Epithelial cell of esophagus (primary cell): Measurements from ENCODE around the gene OSBP.
A peak's percentile ranks its signal among the peaks of the same experiment; 100 is the strongest.

Source experiments
- DNase-seq: peaks from one replicate; pipeline ENCODE4 v3.0.0; 2010; ENCODE audit warnings: low read depth
- H3K4me3 ChIP-seq: 2 replicates; pipeline ENCODE4 v1.5.1; 2011; ENCODE audit warnings: mild to moderate bottlenecking, low read length, control low read depth
- TF ChIP-seq, protein P1 (sequence below): IDR thresholded peaks from 2 replicates; pipeline ENCODE4 v1.5.1; 2011; ENCODE audit warnings: low read depth, mild to moderate bottlenecking, low read length, control low read depth, inconsistent platforms; ENCODE audit not compliant: insufficient read depth; ENCODE audit errors: missing control alignments

The OSBP gene

DNA sequence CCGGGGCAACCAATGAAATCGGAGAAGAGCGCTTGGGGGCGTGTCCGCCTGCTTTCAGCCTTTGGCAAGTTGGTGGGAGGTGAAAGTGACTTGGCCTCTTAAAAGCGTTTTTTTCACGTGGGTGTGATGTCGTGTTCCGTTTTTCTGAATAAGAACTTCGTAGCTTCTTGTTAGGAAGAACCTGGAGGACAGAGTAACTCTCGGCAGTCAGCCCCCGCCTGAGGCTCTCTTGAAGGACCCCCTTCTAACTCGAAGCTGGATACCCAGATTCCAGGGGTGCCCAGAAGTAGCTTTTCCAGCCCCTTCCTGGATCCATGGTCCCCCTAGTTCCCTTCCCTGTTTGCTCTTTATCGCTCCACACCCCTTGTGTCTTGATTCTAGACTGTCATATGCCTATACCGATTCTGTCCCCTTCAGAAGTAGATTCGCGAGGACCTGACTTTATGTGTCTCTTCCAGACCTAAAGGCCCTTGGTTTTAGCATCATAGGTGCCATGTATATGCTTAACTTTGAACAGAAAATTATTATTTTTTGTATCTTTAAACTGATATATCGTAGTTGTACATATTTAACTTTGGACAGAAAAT, 915 bp upstream of the OSBP start:
- DNase-seq: no peak
- TF ChIP-seq, protein P1, sequence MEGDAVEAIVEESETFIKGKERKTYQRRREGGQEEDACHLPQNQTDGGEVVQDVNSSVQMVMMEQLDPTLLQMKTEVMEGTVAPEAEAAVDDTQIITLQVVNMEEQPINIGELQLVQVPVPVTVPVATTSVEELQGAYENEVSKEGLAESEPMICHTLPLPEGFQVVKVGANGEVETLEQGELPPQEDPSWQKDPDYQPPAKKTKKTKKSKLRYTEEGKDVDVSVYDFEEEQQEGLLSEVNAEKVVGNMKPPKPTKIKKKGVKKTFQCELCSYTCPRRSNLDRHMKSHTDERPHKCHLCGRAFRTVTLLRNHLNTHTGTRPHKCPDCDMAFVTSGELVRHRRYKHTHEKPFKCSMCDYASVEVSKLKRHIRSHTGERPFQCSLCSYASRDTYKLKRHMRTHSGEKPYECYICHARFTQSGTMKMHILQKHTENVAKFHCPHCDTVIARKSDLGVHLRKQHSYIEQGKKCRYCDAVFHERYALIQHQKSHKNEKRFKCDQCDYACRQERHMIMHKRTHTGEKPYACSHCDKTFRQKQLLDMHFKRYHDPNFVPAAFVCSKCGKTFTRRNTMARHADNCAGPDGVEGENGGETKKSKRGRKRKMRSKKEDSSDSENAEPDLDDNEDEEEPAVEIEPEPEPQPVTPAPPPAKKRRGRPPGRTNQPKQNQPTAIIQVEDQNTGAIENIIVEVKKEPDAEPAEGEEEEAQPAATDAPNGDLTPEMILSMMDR: no peak
- peak overlapping the region; percentile 58 for H3K4me3 ChIP-seq

DNA sequence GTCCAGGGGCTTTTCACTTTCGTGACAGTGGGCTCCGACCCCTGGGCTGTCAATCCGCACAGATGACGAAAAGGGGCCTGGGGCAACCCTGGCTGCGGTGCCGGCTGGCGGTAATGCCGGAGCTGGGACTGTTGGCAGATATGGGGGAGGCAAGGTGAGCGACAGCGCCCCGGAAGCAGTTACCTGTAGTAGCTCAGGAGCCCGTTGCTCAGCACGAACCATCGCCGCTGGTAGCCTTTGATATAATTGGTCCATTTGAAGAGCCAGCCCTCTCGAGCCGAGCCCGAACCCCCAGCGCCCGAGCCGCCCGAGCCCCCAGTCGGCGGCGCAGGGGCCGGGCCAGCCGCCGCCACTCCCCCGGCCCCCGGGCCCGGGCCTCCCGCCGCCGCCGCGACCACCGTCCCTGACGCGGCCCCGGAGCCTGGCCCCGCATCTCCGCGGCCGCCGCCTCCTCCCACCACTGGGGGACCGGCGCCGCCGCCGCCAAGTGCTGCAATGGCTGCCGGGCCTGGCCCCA, 396 bp downstream of the OSBP start:
- peak; percentile 77 for DNase-seq
- TF ChIP-seq, protein P1: no peak
- H3K4me3 ChIP-seq: peak overlapping the region; percentile 79

DNA sequence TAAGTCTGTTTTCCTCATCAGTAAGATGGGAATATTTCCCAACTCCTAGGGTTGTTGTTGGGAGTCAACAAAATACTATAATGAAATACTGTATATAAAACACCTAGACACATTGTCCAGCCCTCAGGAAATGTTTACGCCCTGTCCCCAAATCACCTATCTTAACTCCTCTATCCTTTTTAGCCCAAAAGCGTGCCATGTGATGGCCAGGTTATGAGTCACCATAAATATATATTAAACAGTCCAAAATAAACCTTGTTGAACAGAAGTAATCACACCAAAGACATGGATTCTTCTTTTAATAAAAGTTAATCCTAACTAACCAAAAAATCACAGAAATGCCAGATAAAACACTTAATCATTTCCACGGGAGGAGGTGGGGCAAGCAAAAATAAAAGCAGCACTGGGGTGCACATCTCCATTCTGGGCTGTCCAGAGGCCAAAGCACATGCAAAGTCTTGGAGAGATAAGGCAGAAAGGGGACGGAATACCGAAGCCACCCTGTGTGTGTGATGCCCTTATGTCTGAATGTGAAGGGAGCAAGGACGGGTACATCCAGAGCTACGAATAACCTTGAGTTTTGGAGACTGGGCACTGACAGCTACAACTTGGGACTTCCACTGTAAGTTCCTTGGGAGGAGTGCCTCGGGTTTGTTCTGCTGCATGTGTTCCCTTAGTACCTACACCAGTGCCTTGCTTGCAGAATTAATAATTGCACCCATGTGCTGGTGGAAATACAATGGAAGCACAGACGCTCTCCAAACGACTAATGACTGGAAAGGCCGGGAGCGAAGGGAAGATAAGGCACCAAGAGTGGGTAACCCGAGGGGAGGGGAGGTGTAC, 1.1 kb downstream of the OSBP start:
- H3K4me3 ChIP-seq: peak overlapping the region; percentile 79
- TF ChIP-seq, protein P1: no peak
- no peak for DNase-seq

DNA sequence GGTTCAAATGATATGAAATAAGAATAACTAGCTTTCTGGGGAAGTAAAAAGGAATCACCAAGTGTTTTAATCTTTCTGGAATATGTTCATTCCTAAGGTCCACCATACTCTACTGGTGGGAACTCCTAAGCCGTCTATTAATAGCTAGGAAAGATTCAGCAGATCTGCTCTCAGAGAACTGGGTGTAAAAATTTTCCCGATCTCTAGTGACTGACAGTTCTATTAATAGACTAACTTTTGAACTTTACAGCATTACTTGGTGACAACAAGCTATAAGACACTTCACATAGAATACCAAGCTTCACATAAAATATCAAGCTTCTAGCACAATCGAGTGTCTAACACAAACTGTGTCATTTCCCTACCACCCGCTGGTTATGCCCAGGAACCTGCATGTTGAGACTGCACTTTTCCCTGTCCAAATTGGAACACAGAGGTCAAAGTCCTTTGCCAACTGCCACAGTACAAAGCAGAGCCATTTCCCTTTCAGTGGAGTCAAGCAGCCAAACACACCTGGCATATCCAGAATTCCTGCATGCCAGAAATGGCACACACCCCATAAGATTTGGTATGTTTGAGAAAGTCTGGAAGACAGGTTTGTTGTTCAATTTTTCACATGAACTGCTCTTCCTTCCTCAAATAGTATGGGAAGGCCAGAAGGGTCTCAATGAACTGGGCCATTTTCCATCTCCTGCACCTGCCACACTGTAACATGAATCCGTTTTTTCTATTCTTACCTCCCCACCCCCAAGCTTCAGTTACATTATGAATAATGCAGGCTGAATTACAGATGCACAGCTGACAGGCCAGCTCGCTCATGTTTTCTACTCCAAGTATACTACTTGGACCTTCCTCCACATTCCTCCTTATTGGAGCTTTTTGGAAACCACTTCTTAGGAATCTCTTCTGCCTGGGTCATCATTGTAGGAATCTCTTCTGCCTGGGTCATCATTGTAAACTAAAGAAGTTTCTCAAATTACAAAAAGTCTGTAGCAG, 3.7 kb downstream of the OSBP start:
- TF ChIP-seq, protein P1: no peak
- DNase-seq: peak; percentile 18
- H3K4me3 ChIP-seq: no peak overlapping the region

DNA sequence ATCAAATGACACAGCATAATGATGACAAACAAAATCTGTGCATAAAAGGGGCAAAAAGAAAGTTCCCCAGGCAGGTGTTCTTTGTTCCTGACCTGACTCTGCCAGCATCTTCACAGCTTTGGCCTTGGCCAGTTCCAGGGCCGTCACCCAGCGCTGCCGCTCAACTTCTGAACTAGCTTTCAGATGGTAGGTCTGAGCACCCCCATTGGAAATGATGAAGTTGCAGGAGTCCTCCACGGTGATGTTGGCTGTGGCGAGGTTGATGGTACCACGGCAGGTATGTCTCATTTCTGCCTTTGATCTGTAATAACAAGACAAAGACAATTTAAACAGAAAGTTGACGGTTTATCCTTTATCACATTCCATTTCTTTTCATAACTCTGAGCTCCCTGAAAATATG, 5.3 kb downstream of the OSBP start:
- DNase-seq: no peak
- TF ChIP-seq, protein P1: no peak
- H3K4me3 ChIP-seq: no peak overlapping the region

DNA sequence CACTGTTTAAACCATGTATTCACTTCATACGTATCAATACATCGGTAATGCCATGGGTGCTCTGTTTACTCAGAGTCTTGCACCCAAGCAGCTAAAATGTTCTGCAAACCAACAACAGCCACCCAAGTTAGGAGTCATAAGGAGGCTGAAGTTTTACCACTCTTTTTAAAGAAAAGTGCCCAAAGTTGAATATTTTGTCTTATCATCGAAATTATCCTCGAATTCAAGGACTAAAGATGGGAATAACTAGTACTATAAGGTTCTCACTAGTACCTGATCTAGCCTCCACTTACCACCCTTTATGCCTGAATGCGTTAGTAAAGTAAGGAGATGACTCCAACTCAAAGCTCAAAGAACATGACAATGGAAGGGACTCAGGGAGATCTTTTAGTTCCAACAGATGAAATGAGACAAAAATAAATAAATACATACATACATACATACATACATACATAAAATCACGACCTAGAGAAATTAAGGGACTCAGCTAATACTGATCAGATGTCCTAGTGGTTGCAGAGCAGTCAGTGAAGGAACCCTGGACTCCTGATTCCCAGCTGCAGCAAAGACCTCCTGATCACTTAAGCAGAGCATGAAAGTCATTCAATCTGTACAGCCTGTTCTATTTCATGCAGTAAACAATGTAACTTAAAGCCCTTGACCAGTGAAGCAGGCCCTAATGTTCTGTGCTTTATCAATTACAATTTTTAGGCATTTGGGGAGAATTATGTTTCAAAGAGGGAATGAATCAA, 7.7 kb downstream of the OSBP start:
- no peak for DNase-seq
- TF ChIP-seq, protein P1: no peak
- no peak overlapping the region for H3K4me3 ChIP-seq
